Vagina (tissue), 2 donors: ENCODE measurements around the gene SIGLEC11. TPM values are rescaled to one million over a fixed set of nuclear protein-coding genes. Genes with fewer than 3 reads are reported as not detected.
"Not testable (repeated sequence)": the region's sequence is repeated elsewhere in the genome, so short reads cannot be mapped to it uniquely, and the experiment has no call there.

Experiments used
- DNase-seq, 2 donors: peaks; one replicate each; pipeline ENCODE4 v3.0.0-alpha.2; 2017; ENCODE audit errors: extremely low spot score in 2 of 2
- H3K27ac ChIP-seq: fragments of 200-600 bp; sonication (generic); one replicate; pipeline ENCODE4 v1.5.1; 2019
- H3K27me3 ChIP-seq: fragments of 200-600 bp; sonication (generic); one replicate; pipeline ENCODE4 v1.5.1; 2019
- H3K36me3 ChIP-seq, 2 donors: fragments of 200-600 bp; sonication (generic); one replicate each; pipeline ENCODE4 v1.5.1; 2017 to 2019
- H3K4me1 ChIP-seq: fragments of 200-600 bp; sonication (generic); one replicate; pipeline ENCODE4 v1.5.1; 2019
- H3K4me3 ChIP-seq, 2 donors: fragments of 200-600 bp; sonication (generic); 1 replicate in 1 of 2; 2 replicates in 1 of 2; pipeline ENCODE4 v1.5.1; 2016 to 2019
- H3K9me3 ChIP-seq: fragments of 200-600 bp; sonication (generic); one replicate; pipeline ENCODE4 v1.5.1; 2019
- CTCF ChIP-seq, 3 experiments: fragments of 450-650 bp in 2 of 3; fragments of 200-600 bp in 1 of 3; sonication (generic) in 1 of 3; IDR thresholded peaks; one replicate each; pipeline ENCODE4 v1.5.1; 2017 to 2019; ENCODE audit warnings: antibody characterized with exemption in 3 of 3, mild to moderate bottlenecking in 2 of 3, moderate library complexity in 2 of 3
- POLR2A ChIP-seq, 2 donors: fragments of 450-650 bp; IDR thresholded peaks; one replicate each; pipeline ENCODE4 v1.6.1; 2017; ENCODE audit warnings: antibody characterized with exemption in 2 of 2, mild to moderate bottlenecking in 2 of 2, moderate library complexity in 2 of 2
- POLR2AphosphoS5 ChIP-seq, 2 donors: sonication (generic); formaldehyde crosslinking; IDR thresholded peaks; one replicate each; pipeline ENCODE4 v1.9.0; 2017; ENCODE audit warnings: antibody characterized with exemption in 2 of 2, mild to moderate bottlenecking in 2 of 2, low read depth in 1 of 2; ENCODE audit not compliant: insufficient read depth in 1 of 2
- intact Hi-C: fragments of 100-400 bp; cut with DNase I; formaldehyde crosslinking; loops from one replicate; pipeline ENCODE4 v1.15.1; 2023
- total RNA-seq: library from RNA; depleted of rRNA; stranded (reverse); fragments of >200 nt; gene quantifications from one replicate; pipeline ENCODE4 v1.2.3, GENCODE V29; 2016

SIGLEC11 gene, protein sequence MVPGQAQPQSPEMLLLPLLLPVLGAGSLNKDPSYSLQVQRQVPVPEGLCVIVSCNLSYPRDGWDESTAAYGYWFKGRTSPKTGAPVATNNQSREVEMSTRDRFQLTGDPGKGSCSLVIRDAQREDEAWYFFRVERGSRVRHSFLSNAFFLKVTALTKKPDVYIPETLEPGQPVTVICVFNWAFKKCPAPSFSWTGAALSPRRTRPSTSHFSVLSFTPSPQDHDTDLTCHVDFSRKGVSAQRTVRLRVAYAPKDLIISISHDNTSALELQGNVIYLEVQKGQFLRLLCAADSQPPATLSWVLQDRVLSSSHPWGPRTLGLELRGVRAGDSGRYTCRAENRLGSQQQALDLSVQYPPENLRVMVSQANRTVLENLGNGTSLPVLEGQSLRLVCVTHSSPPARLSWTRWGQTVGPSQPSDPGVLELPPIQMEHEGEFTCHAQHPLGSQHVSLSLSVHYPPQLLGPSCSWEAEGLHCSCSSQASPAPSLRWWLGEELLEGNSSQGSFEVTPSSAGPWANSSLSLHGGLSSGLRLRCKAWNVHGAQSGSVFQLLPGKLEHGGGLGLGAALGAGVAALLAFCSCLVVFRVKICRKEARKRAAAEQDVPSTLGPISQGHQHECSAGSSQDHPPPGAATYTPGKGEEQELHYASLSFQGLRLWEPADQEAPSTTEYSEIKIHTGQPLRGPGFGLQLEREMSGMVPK
- 4.4 TPM for total RNA-seq

DNA sequence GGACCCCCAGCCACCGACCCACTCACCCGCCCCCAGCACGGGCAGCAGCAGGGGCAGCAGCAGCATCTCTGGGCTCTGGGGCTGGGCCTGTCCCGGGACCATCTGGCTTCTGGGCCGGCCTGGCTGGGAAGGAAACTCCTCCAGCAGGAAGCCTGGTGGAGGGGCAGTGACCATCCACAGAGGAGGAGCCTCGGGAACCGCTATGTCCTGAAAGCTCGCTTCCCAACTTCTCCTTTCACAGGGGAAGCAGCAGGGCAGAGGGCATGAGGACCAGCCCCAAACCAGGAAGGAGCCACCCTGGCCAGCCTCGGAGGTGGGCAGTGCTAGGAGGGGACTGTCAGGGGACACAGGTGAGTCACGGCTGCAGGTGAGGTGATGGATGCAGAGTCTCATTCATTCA lies at the start of gene SIGLEC11:
SIGLEC11 (minus strand) TSS at position 193 of the 400 bp plus-strand sequence; CDS start at position 102, 91 bp downstream.
- DNase-seq, H3K27me3 ChIP-seq, intact Hi-C loops, H3K4me3 ChIP-seq, H3K27ac ChIP-seq, H3K9me3 ChIP-seq, H3K36me3 ChIP-seq, H3K4me1 ChIP-seq: not testable (repeated sequence)

GRCh38 chr19:50008532-50008931 lies 47.6 kb upstream of the SIGLEC11 start:
- Histone ChIP-seq H3K9me3 (no peaks in the 10 kb centered on the region), H3K4me3 (no peak overlapping the region), H3K27ac (no peak overlapping the region), H3K4me1 (peaks cover 21% of the 10 kb centered on the region), H3K36me3 (peaks cover 0 to 54% of the 10 kb centered on the region in 2 donors), H3K27me3 (no peaks in the 10 kb centered on the region)
- intact Hi-C loops: no loop called here
- TF ChIP-seq POLR2AphosphoS5 (IDR thresholded peaks at IDR 0.05; ENCODE audit: insufficient read depth in 1 of 2, low read depth in 1 of 2) (no peak), POLR2A (IDR thresholded peaks at IDR 0.05) (no peak), CTCF (IDR thresholded peaks at IDR 0.05) (no peak)
- DNase-seq: no peak

- Histone ChIP-seq H3K4me3 (no peak overlapping the region), H3K27me3 (no peaks in the 10 kb centered on the region), H3K9me3 (no peaks in the 10 kb centered on the region), H3K36me3 (peaks cover 0 to 55% of the 10 kb centered on the region in 2 donors), H3K4me1 (peaks cover 27% of the 10 kb centered on the region), H3K27ac (no peak overlapping the region)
- DNase-seq: no peak
- intact Hi-C loops: no loop called here
- TF ChIP-seq CTCF (IDR thresholded peaks at IDR 0.05): no peak
These were observed 47.0 kb upstream of the SIGLEC11 start for GRCh38 chr19:50007947-50008346.

DNA sequence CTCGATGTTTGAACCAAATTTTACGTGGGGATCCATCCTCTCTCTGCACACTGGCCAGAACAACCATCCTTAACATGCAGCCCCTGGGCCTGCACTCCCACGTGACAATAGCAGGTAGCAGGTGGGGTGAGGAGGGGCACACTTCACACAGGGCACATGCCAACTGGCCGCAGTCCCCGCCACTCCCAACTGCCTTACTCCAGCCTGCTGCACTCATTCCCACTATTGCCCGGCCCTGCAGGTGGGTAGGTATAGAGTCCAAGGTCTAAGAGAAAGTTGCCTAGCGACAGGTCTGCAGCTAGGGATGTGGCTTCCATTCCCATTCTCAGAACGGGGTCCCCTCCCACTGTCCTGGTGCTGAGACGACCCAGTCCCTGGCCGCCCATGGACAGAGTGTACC lies 46.2 kb upstream of the SIGLEC11 start:
- no peak overlapping the region for H3K4me3 ChIP-seq
- intact Hi-C loops: no loop called here
- H3K4me1 ChIP-seq: peaks cover 29% of the 10 kb centered on the region
- no peak overlapping the region for H3K27ac ChIP-seq
- no peaks in the 10 kb centered on the region for H3K9me3 ChIP-seq
- no peak for DNase-seq
- peaks cover 0 to 58% of the 10 kb centered on the region in 2 donors for H3K36me3 ChIP-seq
- H3K27me3 ChIP-seq: no peaks in the 10 kb centered on the region
- TF ChIP-seq CTCF (IDR thresholded peaks at IDR 0.05) (no peak), POLR2A (IDR thresholded peaks at IDR 0.05) (no peak), POLR2AphosphoS5 (IDR thresholded peaks at IDR 0.05; ENCODE audit: insufficient read depth in 1 of 2, low read depth in 1 of 2) (no peak)

GRCh38 chr19:50005428-50005827 lies 44.5 kb upstream of the SIGLEC11 start:
- peaks cover 29% of the 10 kb centered on the region for H3K4me1 ChIP-seq
- no peak overlapping the region for H3K4me3 ChIP-seq
- DNase-seq: no peak
- intact Hi-C loops: no loop called here
- peaks cover 0 to 69% of the 10 kb centered on the region in 2 donors for H3K36me3 ChIP-seq
- no peaks in the 10 kb centered on the region for H3K27me3 ChIP-seq
- no peak overlapping the region for H3K27ac ChIP-seq
- TF ChIP-seq POLR2AphosphoS5 (IDR thresholded peaks at IDR 0.05; ENCODE audit: insufficient read depth in 1 of 2, low read depth in 1 of 2) (no peak), CTCF (IDR thresholded peaks at IDR 0.05) (no peak), POLR2A (IDR thresholded peaks at IDR 0.05) (no peak)
- H3K9me3 ChIP-seq: no peaks in the 10 kb centered on the region
